DND-41 (cell line): ENCODE measurements around the gene DISC1.

Source experiments
- CTCF ChIP-seq: IDR thresholded peaks from 2 replicates; pipeline ENCODE4 v1.5.1; 2012; ENCODE audit warnings: borderline replicate concordance, low read length, moderate library complexity, mild to moderate bottlenecking; ENCODE audit not compliant: poor library complexity, severe bottlenecking; ENCODE audit errors: extremely low read depth
- EZH2 ChIP-seq: IDR thresholded peaks from 3 replicates; pipeline ENCODE4 v1.6.1; 2012; ENCODE audit warnings: borderline replicate concordance, low read depth, mild to moderate bottlenecking, moderate library complexity, low read length, inconsistent platforms; ENCODE audit not compliant: severe bottlenecking

GRCh38 chr1:231821281-231821680 is 194.7 kb downstream of the DISC1 start:
- TF ChIP-seq CTCF (no peak), EZH2 (no peak)
